HPDE6-E6E7 (cell line): ENCODE results near the gene COA7.
"Not testable (repeated sequence)": the region's sequence is repeated elsewhere in the genome, so short reads cannot be mapped to it uniquely, and the experiment has no call there.

ENCODE experiments used
- DNase-seq: peaks from one replicate; pipeline ENCODE4 v3.0.0; 2011; ENCODE audit warnings: missing footprints; ENCODE audit errors: extremely low spot score

COA7 gene

GRCh38 chr1:52706136-52706670, 8.1 kb upstream of the COA7 start:
- no peak for DNase-seq

DNA sequence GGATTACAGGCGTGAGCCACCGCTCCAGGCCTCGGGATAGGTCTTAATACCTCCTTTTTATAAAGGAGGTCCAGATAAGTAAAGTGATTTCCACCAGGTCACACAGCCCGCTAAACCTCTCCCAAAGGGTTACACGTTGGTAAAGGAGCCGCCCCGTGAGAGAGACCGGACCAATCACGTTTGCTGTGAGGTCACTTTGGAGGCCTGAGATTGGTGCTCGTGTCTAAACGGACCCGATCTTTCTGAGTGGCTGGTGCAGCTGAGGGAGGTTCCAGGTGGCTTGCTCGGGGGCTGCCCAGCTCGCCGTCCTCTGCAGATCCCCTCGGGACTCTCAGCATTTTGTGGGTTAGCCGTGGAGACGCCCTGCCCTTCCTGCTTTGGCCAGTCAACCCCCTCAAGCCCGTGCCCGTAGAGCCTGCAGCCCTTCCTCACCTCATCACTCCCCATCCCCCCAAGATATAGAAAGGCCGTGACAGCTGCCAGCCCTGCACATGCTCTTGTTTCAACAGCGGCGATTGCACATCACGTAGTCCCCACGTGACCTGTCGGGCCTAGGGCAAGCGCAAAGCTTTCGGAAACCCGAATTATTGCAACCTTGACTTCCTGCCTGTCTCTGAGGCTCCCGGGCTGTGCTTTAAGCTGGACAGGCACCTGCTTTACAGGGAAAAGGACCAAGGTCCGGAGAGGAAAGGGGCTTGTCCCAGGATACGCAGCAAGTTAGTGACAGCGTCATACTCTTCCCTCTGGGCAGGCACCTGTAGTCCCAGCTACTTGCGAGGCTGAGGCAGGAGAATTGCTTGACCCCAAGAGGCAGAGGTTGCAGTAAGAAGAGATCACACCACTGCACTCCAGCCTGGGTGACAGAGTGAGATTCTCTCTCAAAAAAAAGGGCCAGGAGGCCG, 5.0 kb upstream of the COA7 start:
- peak; percentile 93 for DNase-seq

DNA sequence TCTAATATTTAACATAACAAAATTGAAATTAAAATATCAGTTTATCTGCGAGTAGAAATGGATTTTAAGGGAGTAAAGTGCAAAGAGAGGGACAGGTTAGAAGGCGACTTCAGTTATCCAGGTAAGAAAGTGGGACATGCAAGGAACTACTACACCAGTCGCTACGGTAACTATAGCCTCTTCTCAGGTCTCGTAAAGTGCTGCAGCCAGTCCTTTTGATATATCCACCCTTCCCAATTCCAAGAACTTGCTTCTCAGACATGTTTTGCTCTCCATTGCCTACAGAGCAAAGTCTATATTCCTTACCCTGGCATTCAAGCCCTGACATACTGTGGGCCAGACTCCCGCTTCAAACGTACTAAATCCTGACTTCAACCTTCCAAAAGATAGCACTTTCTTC, 2.5 kb downstream of the COA7 start:
- DNase-seq, result no peak

GRCh38 chr1:52693843-52694242, 4.3 kb downstream of the COA7 start:
- no peak for DNase-seq

DNA sequence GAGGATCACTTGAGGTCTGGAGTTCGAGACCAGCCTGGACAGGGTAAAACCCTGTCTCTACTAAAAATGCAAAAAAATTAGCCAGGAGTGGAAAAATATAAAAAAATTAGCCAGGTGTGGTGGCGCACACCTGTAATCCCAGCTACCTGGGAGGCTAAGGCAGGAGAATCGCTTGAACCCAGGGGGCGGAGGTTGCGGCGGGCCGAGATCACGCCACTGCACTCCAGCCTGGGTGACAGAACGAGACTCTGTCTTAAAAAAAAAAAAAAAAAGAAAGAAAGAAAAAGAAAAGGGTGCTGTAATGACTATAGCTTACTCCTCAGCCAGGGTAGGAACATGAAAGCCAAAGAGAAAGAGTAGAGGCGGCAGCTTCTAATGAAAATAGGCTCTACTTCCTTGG, 4.8 kb downstream of the COA7 start:
- not testable (repeated sequence) for DNase-seq

DNA sequence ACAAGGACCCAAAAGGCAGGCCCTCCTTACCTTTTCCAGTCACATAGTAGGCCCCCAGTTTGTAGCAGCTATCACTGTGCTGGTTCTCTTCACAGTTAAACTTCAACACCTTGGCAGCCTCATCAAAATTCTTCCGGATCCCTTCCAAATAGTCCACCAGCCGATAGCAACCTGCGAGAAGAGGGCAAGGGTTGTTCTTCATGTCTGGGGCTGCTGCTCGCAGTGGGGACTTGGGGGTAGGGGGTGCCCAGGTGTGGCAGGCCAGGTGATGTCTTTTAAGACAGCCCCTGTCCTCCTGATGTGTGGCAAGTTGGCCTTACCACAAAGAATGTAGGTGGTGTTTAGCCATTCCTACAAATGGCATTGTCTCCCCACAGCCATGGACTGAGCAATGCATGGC, 5.5 kb downstream of the COA7 start:
- DNase-seq, result no peak

- DNase-seq, result no peak
Observed at GRCh38 chr1:52691821-52692220, 6.3 kb downstream of the COA7 start.

DNA sequence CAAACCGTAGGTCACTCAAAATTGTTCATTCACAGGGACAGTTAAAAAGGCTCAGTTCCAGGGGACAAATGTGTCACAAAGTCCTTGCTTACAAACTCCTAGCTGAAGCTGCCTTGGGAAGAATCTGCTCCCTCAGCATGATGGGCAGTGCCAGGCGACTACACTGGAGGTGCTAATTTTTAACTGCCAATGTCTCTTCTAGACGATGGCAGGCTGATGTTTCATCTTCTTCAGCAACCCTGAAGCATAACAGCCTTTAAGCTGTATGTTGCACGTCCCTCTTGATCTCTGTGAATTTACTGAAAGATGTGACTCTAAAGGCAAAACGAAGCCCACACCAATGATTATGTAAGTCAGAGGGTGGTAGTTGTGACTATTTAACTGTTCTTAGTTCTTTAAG, 11.3 kb downstream of the COA7 start:
- DNase-seq, result no peak

DNA sequence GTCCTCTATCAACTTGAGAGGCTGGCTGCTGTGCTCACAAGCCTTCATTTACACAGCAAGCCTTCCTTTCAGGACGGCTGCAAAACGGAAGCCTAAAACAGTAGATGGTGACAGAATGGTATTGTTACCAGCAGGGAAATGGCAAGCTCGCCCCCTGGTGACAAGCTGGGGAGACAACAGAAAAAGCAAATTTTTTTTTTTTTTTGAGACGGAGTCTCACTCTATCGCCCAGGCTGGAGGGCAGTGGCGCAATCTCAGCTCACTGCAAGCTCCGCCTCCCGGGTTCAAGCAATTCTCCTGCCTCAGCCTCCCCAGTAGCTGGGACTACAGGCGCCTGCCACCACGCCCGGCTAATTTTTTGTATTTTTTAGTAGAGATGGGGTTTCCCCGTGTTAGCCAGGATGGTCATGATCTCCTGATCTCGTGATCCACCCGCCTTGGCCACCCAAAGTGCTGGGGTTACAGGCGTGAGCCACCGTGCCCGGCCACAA, 11.8 kb downstream of the COA7 start:
- DNase-seq, result peak; percentile 57

DNA sequence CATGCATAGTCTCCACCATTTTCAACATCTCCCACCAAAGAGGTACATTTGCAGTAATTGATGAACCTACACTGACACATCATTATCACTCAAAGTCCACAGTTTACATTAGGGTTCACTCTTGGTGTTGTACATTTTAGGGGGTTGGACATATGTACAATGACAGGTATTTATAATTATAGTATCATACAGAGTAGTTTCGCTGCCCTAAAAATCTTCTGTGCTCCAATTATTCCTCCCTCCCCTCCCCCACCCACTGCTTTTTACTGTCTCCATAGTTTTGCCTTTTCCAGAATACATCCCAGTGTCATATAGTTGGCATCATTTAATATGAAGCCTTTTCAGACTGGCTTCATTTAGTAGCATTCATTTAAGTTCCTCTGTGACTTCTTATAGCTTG, 13.6 kb downstream of the COA7 start:
- no peak for DNase-seq

DNA sequence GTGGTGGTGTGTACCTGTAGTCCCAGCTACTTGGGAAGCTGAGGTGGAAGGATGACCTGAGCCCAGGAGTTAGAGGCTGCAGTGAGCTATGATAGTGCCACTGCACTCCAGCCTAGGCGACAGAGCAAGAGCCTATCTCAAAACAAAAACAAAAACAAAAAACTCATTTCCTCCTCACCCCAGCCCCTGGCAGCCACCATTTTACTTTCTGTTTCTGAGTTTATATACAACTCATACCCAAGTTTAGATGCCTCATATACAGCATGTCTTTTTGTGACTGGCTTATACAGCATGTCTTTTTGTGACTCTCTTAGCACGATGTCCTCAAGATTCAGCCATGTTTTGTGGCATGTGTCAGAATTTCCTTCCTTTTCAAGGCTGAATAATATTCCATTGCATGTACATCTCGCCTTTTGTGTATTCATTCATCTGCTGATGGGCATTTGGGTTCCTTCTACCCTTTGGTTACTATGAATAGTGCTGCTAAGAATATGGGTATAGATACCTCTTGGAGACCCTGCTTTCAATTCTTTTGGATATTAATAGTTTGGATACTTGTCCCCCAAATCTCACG, 14.7 kb downstream of the COA7 start:
- no peak for DNase-seq

- DNase-seq, result no peak
Observed at GRCh38 chr1:52681136-52681535, 17.0 kb downstream of the COA7 start.

DNA sequence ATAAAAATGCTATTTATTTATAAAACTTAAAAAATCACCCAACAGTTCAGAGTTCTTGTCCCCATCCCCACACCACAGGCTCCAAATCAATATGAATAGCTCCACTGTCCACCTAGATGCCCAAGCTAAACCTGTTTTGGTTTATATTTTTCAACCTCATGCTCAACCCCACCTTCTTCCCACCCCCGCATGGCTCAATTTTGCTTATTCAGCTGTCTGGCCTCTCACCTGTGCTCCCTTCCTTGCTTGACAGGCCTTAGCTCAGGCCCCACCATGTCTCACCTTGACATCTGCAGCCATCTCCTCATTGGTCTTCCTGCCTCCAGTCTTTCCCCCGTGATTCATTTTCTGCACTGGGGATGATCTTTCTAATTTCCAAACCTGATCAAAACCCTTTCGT, 17.8 kb downstream of the COA7 start:
- DNase-seq, result no peak

DNA sequence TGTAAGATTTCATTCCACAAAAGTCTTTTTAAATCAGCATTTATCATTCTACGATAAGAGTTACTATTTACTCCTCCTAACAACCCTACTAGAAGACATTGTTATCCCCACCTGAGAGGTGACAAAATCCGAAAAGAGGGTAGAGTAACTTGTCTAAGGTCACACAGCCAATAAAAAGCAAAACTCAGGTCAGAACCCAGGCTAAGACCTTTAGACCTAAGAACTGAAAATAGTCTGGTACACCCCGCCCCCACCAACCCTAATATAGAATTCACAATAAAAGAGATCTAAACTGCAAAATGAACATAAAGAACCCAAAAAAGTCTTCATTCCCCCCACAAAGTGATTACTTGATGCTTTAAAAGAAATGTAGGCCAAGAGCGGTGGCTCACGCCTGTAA, 18.6 kb downstream of the COA7 start:
- DNase-seq, result no peak

DNA sequence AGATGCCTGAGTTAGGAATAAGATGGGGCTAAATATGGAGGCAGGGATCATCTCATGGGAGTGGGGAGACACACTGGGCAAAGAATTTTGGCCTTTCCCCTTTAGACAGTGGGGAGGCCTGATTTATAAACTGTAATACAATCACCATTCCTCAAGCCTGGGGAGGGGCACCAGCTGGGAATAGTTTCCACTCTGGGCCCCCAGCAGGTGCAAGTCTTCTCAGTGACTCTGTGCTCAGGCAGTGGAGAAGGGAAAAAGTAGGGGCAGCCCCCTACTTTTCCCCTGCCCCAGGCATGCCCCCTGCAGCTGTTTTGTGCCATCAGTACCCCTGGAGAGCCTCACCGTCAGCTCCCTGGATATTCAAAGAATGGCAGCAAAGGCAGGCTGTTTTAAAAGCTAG, 19.1 kb downstream of the COA7 start:
- no peak for DNase-seq

DNA sequence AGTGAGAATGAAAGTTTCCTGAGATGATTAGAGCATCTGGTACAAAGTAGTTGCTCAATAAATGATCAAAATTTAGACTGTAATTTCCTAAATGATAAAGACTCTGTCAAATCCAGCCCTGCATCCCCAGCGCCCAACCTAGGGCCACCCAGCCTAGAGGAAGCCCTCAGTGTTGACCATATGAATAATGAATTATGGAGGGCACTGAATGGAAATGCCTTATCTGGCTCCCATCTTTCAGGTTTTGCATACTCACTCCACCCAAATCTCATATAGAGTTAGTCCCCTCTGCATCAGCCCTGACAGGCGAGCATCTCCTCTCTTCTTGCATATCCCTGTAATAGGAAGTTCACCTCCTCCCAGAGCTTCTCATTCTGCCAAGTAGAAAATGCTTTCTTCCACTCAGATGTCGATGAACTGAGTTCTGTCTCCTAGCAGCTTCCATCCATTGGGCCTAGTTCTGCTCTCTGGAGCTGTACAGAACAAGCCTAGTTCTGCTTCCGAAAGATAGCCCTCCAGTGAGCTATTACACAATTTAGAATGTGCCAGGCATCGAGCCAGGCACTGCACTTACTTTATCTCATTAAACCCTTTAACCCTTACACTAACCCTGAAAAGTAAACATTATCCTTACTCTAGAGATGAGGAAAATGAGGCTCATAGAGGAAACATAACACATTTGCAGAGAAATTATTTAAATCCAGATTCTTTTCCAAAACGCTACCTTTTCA, 20.9 kb downstream of the COA7 start:
- no peak for DNase-seq

- no peak for DNase-seq
Observed at GRCh38 chr1:52676249-52676903, 21.8 kb downstream of the COA7 start.

GRCh38 chr1:52674497-52675384, 23.4 kb downstream of the COA7 start:
- DNase-seq, result peak; percentile 76

DNA sequence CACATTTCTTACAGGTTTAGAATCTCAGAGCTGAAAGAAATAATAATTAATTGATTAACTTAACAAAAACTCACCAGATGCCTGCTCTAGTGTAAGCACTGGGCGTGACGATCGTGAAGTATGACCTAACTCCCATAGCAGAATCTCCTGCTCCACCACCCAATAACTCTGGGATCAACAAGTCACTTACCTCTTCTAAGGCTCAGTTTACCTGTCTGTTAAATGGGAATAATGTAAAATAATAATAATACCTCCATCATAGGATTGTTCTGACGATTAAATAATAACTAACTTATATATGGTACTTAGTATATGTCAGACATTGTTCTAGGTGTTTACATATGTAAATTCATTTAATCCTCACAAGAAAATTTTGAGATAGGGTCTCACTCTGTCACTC, 24.6 kb downstream of the COA7 start:
- no peak for DNase-seq

GRCh38 chr1:52672946-52673345, 25.2 kb downstream of the COA7 start:
- DNase-seq, result no peak

- DNase-seq, result no peak
Observed at GRCh38 chr1:52670604-52671003, 27.5 kb downstream of the COA7 start.
